Heart left ventricle (tissue), 13 donors: ENCODE data around the gene SLC5A9.

Experiments used
- POLR2A ChIP-seq, 2 donors: fragments of 450-650 bp; IDR thresholded peaks; one replicate each; pipeline ENCODE4 v1.6.1; 2017; ENCODE audit warnings: antibody characterized with exemption in 2 of 2, mild to moderate bottlenecking in 2 of 2, moderate library complexity in 2 of 2
- TF ChIP-seq, protein P1 (sequence below), 12 donors: fragments of 200-600 bp; sonication (generic) in 4 of 12; IDR thresholded peaks; one replicate each; pipeline versions ENCODE4 v1.5.0 to v1.8.0; 2018 to 2022; ENCODE audit warnings: antibody characterized with exemption in 12 of 12, mild to moderate bottlenecking in 5 of 12
- donor health status: ischemic (EF 13 %, LVEDD 7.1; RV severe dilation, severe dysfunction).
- donor health status: DM: no; HTN: yes; CAD: no.
- donor health status: DM: no; HTN: no; CAD: no.
- donor health status: ischemic (EF 25% LVEDD 6.9; RV normal size, moderate dysfunction).
- donor health status: ischemic (EF 25% LVEDD 5.7; RV mildly dilated, moderate dysfunction).
- donor health status: ischemic (EF 35%, LVEDD 5.7; RV mildly dilated, moderate dysfunction).
- donor health status: nonischemic (EF 11% LVEDD 7.7; RV severe dilation, severe dysfunction).
- donor health status: DM: yes; HTN: yes; CAD: no.
- donor health status: PGD.
- donor health status: ischemic (EF 29% LVEDD 5.4; RV normal size, mild dysfunction).
- donor health status: nonischemic (EF 23%, LVEDD 6.1; RV moderate dilation, normal function).

DNA sequence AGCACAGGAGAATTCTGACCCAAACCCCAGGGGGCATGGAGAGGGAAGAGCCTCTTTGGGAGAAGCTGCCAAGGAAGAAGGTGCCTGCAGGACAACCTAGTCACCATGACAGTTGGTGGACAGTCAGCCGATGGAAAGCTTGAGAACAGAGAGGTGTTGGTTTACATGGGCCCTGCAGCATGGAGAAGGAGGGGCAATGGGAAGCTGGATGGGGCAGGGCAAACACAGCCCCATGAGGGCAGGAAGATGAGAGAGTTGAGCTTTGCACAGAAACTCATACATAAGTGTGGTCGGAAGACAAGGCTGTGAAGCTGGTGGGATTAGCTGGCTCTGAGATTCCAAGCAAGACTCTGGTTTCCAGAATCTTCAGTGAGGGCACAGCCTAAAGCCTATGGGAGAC is 6.6 kb upstream of the SLC5A9 start:
- TF ChIP-seq, protein P1, sequence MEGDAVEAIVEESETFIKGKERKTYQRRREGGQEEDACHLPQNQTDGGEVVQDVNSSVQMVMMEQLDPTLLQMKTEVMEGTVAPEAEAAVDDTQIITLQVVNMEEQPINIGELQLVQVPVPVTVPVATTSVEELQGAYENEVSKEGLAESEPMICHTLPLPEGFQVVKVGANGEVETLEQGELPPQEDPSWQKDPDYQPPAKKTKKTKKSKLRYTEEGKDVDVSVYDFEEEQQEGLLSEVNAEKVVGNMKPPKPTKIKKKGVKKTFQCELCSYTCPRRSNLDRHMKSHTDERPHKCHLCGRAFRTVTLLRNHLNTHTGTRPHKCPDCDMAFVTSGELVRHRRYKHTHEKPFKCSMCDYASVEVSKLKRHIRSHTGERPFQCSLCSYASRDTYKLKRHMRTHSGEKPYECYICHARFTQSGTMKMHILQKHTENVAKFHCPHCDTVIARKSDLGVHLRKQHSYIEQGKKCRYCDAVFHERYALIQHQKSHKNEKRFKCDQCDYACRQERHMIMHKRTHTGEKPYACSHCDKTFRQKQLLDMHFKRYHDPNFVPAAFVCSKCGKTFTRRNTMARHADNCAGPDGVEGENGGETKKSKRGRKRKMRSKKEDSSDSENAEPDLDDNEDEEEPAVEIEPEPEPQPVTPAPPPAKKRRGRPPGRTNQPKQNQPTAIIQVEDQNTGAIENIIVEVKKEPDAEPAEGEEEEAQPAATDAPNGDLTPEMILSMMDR (IDR thresholded peaks at IDR 0.05), result no peak
- no peak for TF ChIP-seq POLR2A (IDR thresholded peaks at IDR 0.05)
